CD4-positive, alpha-beta T cell treated with Interleukin-17A for 1 hour (primary cell): ENCODE data around the gene GGCX.

Experiments
- DNase-seq: peaks from one replicate; pipeline ENCODE4 v3.0.0-alpha.2; 2020

The GGCX gene

GRCh38 chr2:85539361-85540132, 21.7 kb downstream of the GGCX start:
- DNase-seq: peak; percentile 82

GRCh38 chr2:85538507-85539360, 22.6 kb downstream of the GGCX start, which contains the start of gene MAT2A:
TSS of gene MAT2A (plus strand) at chr2:85539168. CDS start at chr2:85539288, 120 bp downstream.
- peak; percentile 90 for DNase-seq

- no peak for DNase-seq
These were observed 23.4 kb downstream of the GGCX start for GRCh38 chr2:85537600-85538506.

GRCh38 chr2:85536479-85536878, 24.8 kb downstream of the GGCX start:
- no peak for DNase-seq

- no peak for DNase-seq
These were observed 26.4 kb downstream of the GGCX start for GRCh38 chr2:85534881-85535280.

GRCh38 chr2:85534099-85534498, 27.2 kb downstream of the GGCX start:
- no peak for DNase-seq

GRCh38 chr2:85531589-85531988, 29.7 kb downstream of the GGCX start:
- no peak for DNase-seq

GRCh38 chr2:85529809-85530208, 31.5 kb downstream of the GGCX start:
- DNase-seq: no peak

- DNase-seq: no peak
These were observed 32.9 kb downstream of the GGCX start for GRCh38 chr2:85528355-85528754.

GRCh38 chr2:85527787-85528186, 33.5 kb downstream of the GGCX start:
- no peak for DNase-seq

GRCh38 chr2:85525567-85525966, 35.7 kb downstream of the GGCX start:
- no peak for DNase-seq

- no peak for DNase-seq
These were observed 36.3 kb downstream of the GGCX start for GRCh38 chr2:85525029-85525428.

GRCh38 chr2:85524336-85524908, 36.9 kb downstream of the GGCX start:
- no peak for DNase-seq

GRCh38 chr2:85523903-85524335, 37.4 kb downstream of the GGCX start:
- DNase-seq: no peak

- DNase-seq: no peak
These were observed 38.0 kb downstream of the GGCX start for GRCh38 chr2:85523062-85523902.

- no peak for DNase-seq
These were observed 39.1 kb downstream of the GGCX start for GRCh38 chr2:85522090-85522647.

GRCh38 chr2:85516653-85517389, 44.5 kb downstream of the GGCX start:
- no peak for DNase-seq

GRCh38 chr2:85514323-85514722, 47.0 kb downstream of the GGCX start:
- no peak for DNase-seq

- DNase-seq: no peak
These were observed 50.1 kb downstream of the GGCX start for GRCh38 chr2:85511008-85511811.

GRCh38 chr2:85506768-85507181, 54.5 kb downstream of the GGCX start:
- no peak for DNase-seq
